Measurements from ENCODE around the gene SLC16A1.

DNA sequence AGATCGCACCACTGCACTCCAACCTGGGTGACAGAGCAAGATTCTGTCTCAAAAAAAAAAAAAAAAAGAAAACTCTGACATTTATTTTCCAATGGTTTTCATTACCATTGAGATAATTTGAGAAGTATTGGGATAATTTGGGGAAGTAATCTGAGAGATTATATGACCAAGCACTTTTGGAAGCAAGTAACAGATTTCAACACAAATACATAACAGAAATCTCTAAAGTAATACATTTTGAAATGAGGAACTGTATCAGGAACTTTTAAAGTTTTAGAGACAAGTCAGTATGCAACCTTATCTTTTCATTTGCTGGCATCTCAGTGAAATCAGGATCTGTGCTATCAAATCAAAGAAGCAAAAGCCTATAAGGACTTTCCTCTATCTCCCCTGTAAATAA lies 25.4 kb upstream of the SLC16A1 start:
- no peak for TF ChIP-seq SIN3A (IDR thresholded peaks at IDR 0.05; ENCODE audit: borderline replicate concordance, insufficient read depth, low read length)
- no peak for TF ChIP-seq TAF1 (IDR thresholded peaks at IDR 0.05; ENCODE audit: borderline replicate concordance, insufficient read depth, low read length)

All from PFSK-1 (cell line).